ENCODE results near the gene AURKA.

AURKA gene

DNA sequence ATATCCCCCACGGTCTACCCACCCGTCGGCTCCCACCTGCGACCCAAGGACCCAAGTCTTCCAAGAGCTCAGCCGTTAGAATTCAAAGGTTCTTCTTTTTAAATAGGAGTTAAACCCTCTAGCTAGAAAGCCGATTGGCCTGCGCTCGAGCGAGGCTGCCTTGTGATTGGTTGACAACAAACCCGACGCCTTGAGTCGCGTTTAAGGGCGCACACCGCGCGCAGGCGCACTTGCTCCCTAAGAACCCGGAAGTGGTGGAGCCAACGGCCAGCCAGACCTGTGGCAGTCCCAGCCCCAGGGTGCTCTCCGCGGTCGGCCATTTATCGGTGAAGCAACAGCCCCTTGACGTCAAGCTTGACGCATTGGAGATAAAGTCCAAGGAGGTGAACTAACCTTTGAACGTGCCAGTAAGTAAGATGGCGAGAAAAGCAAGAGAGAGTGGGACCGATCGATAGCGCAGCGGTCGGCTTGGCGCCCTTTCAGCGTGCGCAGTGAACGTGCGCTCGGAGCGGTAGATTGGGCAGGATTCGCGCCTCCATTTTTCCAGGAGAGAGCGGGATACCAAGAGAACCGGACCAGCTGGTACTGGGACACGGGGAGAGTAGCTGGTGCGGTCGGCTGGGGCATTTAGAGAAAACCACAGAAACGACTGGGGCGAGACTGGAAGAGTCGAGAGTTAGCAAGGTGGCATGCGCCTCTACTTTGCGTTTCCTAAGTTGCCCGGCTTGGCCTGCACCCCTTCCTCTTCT lies at the start of gene AURKA, which contains the start of gene CSTF1:
TSS of gene AURKA (minus strand) at position 84 of the 749 bp plus-strand sequence. CDS start 4,018 bp downstream, outside the sequence.
TSS of gene CSTF1 (plus strand) at position 514 of the 749 bp plus-strand sequence. CDS start 2,908 bp downstream, outside the sequence.
- peak; percentile 99 for DNase-seq (ENCODE audit: extremely low spot score, insufficient read length, low read depth)
- peak; percentile 96 for FAIRE-seq

DNA sequence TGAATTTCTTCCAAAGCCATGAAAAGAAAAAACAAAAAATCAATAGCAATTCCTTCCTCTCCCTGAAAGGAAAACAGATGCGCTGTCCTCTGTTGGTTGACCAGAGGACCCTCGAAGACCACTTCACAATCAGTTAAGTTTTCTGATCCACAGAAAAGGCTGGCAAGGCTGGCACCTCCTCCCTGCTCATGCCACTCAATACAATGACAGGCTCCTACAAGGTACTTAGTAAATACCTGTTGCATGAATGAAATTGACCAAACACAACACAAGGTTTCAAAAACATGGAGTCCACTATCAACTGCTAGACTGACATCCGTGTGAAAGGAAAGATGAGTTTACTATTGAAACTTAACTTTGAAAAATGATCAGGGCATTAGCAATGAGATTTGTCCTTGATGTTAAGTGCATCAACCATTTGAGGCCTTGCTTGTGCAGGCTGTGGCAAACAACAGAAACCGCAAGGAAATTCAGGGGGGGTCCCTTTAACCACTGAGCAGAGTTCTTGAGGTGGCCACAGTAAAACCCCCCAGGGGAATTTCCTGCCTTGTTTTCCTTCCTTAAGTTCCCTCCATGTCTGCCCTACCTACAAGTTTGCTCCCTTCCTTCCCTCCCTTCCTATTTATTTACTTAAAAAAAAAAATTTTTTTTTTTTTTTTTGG lies 48.5 kb upstream of the AURKA start:
- DNase-seq (ENCODE audit: extremely low spot score, insufficient read length, low read depth), result peak; percentile 28
- FAIRE-seq, result peak; percentile 81

DNA sequence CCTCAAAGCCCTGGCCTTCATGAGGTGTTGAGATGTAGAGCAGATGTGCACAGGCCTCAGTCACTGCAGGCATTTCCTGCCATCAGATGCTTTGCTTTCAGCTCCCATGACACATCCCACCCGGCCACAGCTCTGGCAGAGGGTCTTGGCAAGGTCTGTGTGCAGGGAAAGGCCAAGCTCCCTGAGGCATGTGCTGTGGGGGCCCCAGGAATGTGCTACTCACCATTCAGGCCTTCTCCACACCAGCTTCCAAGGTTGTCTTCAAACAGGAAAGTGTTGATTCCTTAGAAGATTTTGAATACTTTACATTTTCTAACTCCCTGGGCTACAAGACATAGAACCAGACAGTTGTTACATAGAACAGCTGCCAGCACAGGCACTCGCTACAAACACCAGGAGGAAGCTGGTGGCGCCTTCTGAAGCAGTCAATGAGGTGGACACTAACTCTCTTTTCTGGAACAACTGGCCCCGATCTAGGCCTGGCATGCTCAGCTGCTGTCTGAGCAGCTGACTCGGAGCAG lies 47.8 kb upstream of the AURKA start:
- DNase-seq (ENCODE audit: extremely low spot score, insufficient read length, low read depth) (no peak), FAIRE-seq (no peak)

DNA sequence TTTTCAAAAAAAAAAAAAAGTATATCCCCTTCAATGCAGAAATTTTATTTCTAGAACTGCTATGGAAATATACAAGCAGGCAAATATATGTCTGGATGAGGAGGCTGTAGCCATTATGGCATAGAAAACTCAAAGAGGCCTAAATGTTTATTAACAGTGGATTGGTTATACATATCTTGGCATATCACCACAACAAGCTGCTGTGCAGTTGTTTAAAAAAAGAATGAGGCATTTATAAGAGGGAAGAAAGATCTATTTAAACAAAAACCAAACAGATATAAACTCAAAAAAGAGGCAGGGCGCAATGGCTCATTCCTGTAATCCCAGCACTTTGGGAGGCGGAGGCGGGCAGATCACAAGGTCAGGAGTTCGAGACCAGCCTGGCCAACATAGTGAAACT lies 46.3 kb upstream of the AURKA start:
- FAIRE-seq (no peak), DNase-seq (ENCODE audit: extremely low spot score, insufficient read length, low read depth) (no peak)

DNA sequence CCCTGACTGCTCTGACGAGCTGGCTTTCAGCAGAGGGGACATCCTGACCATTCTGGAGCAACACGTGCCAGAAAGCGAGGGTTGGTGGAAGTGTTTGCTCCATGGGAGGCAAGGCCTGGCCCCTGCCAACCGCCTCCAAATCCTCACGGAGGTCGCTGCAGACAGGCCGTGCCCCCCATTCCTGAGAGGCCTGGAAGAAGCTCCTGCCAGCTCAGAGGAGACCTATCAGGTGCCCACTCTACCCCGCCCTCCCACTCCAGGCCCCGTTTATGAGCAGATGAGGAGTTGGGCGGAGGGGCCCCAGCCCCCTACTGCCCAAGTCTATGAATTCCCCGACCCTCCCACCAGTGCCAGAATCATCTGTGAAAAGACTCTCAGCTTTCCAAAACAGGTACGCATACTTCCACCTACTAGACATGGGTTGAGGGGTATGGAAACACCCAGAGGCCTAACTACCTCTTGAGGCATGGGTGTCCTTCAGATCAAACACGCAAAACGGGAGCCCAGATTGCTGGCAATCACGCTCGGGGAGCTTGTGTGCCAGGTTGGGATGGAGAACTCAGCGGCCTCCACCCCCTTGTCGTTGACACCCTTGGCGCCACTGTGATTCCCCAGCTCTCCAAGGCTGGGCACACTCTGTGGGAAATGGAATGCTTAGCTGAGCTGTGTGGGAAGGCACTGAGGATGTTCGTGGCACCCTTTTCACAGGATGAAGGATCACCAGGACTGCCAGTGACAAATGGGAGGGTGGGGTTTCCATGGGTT lies 45.4 kb upstream of the AURKA start:
- FAIRE-seq (no peak), DNase-seq (ENCODE audit: extremely low spot score, insufficient read length, low read depth) (no peak)

DNA sequence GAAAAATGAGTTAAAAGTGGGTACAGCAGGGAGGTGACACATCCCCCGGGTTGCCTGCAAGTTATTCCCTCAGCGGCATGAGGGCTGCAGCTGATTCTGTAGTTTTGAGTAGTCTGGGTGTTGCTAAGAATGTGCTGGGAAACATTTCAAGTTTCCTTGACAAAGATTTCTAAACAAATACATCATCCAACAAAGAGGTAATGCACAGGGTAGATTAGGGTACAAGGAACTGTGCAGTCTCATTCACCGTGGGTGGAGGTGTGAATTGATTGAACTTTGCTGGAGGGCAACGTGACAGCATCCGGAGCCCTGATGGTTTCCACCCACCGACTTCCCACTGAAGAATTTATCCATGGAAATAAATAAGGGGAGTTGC lies 41.9 kb upstream of the AURKA start:
- DNase-seq (ENCODE audit: extremely low spot score, insufficient read length, low read depth), result no peak
- FAIRE-seq, result no peak

DNA sequence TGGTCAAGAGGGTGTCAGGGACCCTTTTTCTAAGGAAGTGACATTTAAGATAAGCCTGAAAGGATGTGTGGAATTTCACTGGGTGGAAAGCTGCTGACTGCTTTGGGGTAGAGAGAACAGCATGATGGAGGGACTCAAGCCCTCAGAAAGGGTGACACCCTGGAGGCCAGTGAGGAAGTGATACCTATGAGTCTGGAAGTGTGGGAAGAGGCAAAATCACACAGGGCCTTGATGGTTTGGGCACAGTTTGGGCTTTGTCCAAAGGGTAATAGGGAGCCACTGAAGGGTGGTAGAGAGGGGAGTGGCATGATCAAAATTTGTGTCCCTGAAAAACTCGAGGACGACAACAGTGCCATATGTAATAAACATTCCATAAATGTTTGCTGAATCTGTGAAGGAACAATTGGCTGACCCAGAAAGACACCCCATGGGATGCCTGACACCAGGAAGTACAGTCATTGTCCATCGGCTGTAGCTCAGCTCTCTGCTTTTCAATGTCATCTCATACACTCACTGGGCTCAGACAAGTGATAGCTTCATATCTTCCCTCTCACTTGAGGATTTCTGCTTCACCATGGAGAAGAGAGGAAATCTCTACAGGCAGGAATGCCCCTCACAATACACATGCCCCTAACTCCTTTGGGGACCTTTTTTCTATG lies 41.3 kb upstream of the AURKA start:
- no peak for FAIRE-seq
- no peak for DNase-seq (ENCODE audit: extremely low spot score, insufficient read length, low read depth)

DNA sequence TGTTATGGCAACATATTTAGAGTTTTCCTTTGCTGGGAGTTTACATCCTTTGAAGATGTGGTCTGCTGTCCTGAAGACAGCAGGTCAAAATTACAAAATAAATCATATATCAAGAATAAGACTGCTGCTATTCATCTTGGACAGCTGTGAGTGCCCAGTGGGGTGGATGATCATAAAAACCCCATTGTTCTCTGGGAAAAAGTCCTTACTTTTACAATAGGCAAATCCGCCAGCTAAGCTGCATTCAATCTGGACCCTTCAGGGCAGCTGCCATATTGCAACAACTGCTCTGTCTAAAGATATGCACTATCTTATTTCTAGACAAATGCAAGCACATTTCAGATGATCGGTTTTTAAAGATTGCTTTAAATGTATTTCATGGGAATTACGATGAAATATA lies 39.5 kb upstream of the AURKA start:
- no peak for DNase-seq (ENCODE audit: extremely low spot score, insufficient read length, low read depth)
- FAIRE-seq, result no peak

DNA sequence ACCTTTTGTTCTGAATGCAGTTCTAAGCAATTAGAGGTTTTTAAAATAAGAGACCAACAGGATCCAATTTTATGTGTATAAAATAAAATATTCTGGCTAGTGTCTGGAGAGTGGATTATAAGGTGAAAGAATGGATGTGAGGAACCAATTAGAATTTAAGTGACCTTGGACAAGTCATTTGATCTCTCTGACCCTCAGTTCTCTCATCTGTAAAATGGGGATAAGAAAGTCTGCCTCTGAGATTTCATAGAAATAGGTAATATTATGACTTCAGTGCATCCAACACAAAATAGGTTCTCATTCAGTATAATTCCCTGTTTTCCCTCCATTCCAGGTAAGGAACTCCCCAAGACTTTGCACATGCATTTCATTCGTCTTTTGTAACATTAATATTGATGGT lies 38.9 kb upstream of the AURKA start:
- no peak for DNase-seq (ENCODE audit: extremely low spot score, insufficient read length, low read depth)
- FAIRE-seq, result no peak

DNA sequence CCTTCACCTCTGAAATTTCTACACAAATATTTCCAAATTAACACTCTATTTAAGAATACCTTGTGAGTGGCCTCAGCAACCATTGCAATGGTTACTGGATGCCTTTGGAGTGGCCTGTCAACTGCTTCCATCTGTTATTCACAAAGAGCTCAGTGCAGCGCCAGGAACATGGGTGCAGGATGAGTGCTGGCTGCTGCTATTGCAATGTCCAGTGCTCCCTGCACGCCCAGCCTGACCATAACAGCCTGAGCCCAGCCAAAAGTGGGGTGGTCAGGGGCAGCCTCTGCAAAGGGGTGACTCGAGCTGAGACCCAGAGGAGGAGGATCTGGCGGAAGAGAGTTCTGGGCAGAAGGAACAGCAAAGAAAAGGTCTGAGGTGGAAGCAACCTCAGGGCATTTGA lies 38.4 kb upstream of the AURKA start:
- no peak for DNase-seq (ENCODE audit: extremely low spot score, insufficient read length, low read depth)

DNA sequence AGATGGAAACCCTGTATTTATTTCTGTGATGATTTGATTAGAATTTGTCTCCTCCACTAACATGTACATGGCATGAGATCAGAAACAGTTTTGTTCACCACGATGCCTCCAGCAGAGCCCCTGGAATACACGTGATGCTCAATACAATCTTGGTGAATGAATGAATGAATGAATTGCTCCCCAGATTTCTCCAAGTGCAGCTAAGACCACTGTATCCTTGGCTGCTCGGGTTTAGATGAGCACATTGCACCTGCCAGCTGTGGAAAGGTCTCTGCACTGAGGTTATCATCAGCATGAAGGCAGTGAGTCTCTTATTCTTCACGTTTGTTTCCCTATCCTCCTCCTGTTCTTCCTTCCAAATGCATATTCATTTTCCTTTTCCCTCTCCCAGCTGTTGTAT lies 37.9 kb upstream of the AURKA start:
- no peak for FAIRE-seq
- DNase-seq (ENCODE audit: extremely low spot score, insufficient read length, low read depth), result no peak

More for the DNA sequence above, 38.4 kb upstream of the AURKA start:
- FAIRE-seq, result no peak

DNA sequence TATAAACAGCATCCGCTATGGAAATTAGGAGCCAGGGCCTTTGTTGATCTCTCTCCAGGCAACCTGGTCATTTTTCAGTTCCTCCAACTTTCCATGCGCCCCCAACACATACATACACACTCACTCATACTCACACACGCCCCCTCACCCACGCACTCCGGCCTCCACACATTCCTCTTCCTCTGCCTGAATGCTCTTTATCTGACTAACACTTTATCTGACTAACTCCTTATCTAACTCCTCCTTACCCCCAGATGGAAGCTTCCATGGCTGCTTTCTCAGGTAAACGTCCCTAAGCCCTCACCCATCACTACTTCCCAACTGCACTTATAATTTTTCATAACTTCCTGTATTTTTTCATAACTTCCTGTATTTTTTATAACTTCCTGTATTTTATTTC lies 37.5 kb upstream of the AURKA start:
- DNase-seq (ENCODE audit: extremely low spot score, insufficient read length, low read depth) (no peak), FAIRE-seq (no peak)

DNA sequence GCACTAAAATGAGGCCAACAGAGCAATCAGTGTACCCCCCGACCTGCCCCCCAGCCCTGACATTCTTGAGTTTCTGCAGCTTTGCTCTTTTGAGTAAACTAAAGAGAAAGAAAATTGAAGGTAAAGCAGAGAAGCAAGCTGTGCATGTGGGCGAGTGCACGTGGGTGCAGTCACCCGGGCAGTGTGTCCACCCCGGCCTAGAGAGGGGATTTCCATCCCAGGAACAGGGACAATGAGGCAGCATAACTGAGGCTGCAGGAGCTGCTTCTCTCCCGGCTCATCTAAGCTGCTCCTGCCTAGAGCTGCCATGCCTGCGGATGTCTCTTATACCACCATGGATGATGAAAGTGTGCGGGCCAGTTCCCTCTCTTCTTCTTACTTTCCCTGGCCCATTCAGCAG lies 36.9 kb upstream of the AURKA start:
- DNase-seq (ENCODE audit: extremely low spot score, insufficient read length, low read depth) (no peak), FAIRE-seq (no peak)

DNA sequence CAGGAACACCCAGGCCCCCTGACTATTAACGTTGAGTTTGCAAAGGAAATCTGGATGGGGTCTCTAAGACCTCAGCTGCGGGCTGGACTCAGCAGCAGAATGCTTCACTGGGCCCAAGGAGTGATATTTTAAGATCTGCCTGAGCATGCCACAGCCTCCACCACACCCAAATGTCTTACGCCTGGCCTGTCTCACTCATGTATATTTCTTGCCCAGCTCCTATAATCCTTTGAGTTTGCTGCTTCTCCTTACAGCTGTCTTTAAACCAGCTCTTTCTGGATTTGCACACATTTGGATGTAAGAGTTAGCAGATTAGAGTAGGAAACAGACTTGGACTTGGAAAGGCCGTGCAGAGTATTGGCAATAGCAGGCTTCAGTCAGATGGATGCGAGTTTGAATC lies 36.4 kb upstream of the AURKA start:
- no peak for FAIRE-seq

DNA sequence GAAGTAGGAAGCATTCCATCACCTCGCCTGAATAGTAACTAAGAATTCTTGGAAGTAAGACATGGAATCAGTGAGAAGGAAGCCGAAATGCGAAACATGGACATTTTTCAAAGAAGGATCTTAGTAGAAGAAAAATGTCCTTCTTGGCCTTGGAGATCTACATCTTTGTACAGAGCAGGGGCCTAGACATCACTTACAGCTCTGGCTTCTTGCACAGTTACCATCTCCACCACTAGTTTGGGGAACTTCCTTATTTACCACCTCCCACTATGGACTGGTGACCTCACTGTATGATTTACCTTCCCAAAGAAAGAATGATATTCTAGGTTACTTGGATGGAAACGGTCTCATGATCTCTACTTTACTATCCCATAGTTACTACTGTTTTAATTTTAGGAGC lies 35.8 kb upstream of the AURKA start:
- FAIRE-seq, result no peak
- no peak for DNase-seq (ENCODE audit: extremely low spot score, insufficient read length, low read depth)

More for the DNA sequence above, 36.4 kb upstream of the AURKA start:
- DNase-seq (ENCODE audit: extremely low spot score, insufficient read length, low read depth), result no peak

DNA sequence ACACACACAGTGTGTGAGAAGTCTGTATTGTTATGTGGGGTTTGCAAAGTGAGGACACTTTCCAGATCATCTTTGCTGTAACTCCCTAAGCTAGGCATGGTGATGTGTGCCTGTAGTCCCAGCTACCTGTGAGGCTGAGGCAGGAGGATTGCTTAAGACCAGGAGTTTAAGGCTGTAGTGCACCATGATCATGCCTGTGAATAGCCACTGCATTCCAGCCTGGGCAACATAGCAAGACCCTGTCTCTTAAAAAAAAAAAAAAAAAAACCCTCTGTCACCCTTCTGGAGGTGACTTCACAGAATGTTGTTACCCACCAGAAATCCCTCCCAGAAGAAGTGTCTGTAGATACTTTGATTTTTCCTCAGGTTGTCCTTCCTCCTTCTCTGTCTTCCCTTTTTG lies 34.9 kb upstream of the AURKA start:
- DNase-seq (ENCODE audit: extremely low spot score, insufficient read length, low read depth) (no peak), FAIRE-seq (no peak)

DNA sequence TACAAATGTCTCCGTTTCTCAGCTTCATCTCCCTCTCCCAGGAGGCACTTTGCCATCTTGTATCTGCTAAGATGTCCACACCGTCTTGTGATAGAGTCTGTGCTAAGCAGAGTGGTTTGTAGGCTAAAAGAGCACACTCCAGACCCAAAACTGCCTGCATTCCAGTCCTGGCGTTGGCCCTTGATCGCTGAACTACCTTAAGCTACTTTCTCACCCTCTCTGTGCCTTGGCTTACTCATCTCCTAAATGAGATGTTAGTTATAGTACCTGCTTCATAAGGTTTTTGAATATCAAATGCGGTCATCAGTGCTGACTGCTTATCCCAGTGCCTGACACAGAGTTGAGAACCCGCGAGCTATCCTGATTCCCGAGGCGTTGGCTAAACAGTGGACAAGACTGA lies 34.0 kb upstream of the AURKA start:
- no peak for DNase-seq (ENCODE audit: extremely low spot score, insufficient read length, low read depth)
- FAIRE-seq, result no peak

DNA sequence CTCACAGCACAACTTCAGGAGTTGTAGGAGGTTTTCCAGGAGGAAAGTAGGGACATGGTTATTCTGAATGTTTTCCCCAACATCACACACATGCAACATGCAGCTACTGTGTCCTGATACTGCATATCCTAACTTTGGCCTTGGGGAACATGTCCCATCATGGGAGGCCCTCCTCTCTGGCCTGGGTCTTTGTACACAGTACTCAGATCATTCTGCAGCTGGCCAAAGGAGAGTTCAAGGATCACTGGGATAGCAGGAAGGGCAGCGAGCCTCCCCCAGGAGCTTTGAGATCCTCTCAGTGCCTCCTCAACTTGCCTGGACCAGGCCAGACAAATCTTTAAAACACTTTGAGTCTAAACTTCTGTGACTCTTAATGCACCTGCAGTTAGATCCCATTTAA lies 32.9 kb upstream of the AURKA start:
- FAIRE-seq, result no peak

DNA sequence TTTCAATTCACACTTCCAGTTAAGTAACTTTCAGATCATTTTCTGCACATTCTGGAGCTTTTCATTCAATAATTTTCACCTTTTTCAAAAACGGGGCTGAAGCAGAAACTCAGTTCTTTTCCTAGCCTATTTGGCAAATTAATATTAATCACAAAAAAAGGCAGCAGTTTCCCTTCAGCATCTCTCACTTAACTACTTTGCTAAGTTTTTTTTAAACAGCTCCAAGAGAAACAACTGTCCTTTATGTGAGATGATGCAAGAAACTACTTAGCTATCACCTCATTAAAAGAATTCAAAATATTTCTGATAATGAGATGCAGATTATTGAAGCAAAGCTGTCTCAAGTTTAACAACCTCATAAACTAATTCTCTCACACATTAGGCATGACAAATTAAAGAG lies 31.9 kb upstream of the AURKA start:
- FAIRE-seq, result no peak
- no peak for DNase-seq (ENCODE audit: extremely low spot score, insufficient read length, low read depth)

More for the DNA sequence above, 32.9 kb upstream of the AURKA start:
- no peak for DNase-seq (ENCODE audit: extremely low spot score, insufficient read length, low read depth)

DNA sequence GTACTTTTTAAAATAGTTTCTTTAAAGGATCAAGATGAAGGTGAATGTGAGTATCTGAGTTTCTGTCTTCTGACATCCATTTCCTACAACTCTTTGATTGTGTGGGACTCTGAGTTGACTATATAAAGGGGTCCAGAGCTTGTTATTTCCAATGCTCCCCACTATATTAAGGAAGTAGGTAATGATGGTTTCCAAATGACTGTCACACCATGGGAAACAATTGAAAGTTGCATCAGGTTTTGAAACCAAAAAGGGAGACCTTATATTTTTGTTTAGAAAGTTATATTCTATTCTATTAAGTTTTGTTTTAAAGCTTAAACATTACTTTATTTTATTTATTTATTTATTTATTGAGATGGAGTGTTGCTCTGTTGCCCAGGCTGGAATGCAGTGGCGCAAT lies 31.2 kb upstream of the AURKA start:
- no peak for DNase-seq (ENCODE audit: extremely low spot score, insufficient read length, low read depth)
- FAIRE-seq, result no peak
